ENCODE measurements around the gene GATM.
"Not testable (repeated sequence)": the region's sequence is repeated elsewhere in the genome, so short reads cannot be mapped to it uniquely, and the experiment has no call there.

GATM gene

DNA sequence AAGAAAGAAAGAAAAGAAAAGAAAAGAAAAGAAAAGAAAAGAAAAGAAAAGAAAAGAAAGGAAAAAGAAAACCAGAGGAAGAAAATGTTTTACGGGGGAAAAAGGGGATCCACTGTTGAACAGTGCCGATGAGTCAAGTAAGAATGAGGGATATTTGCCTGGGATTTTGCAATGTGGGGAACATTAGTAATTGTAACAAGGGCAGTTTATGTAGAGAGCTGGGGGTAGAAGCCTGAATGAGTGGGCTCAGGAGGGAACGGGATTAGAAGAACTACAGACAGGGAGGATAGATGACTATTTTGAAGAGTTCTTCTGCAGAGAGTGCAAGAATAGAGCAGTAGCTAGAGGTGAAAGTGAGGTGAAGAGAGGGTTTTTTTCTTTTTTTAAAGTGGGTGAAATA, 28.7 kb downstream of the GATM start:
- DNase-seq: no peak

- DNase-seq: no peak
Measured at GRCh38 chr15:45347989-45348388, 30.4 kb downstream of the GATM start.

GRCh38 chr15:45347033-45347432, 31.3 kb downstream of the GATM start:
- no peak for DNase-seq

GRCh38 chr15:45346381-45346780, 32.0 kb downstream of the GATM start:
- no peak for DNase-seq

DNA sequence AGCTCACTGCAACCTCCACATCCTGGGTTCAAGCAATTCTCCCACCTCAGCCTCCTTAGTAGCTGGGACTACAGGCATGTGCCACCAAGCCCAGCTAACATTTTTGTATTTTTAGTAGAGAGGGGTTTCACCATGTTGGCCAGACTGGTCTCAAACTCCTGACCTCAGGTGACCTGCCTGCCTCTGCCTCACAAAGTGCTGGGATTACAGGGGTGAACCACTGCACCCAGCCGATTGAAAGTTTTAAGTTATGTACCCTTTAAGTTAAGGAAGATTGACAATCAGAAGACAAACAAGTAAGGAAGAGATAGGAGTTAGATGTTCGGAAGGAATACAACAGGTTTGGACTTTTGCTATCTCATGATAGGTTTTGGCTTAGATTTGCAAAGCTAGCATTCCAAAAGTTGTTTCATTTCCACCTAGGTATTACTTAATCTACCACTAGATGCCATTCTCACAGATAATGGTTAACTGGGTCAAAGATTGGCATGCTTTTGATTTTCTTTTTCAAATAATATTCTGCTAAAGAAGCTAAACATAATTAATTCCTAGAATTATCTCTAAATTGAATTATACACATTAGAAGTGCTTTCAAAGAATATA, 35.0 kb downstream of the GATM start:
- DNase-seq: no peak

GRCh38 chr15:45341790-45342189, 36.6 kb downstream of the GATM start:
- no peak for DNase-seq

- DNase-seq: no peak
Measured at GRCh38 chr15:45340429-45340828, 37.9 kb downstream of the GATM start.

- DNase-seq: no peak
Measured at GRCh38 chr15:45338417-45338816, 39.9 kb downstream of the GATM start.

- DNase-seq: no peak
Measured at GRCh38 chr15:45337224-45337623, 41.1 kb downstream of the GATM start.

DNA sequence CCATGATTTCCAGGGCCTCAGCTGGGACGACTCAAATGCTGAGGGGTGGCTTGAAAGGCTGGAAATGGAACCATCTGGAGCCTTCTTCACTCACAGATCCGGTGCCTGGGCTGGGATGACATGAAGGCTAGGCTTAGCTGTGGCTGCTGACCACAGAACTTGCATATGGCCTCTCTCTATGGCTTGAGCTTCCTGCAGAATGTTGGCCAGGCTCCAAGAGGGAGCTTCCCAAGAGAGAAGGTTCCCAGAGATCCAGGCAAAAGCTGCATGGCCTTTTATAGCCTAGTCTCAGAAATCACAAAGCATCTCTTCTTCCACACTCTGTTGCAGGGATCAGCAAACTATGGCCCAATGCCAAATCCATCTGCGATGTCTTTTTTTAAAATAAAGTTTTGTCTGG, 44.8 kb downstream of the GATM start:
- no peak for DNase-seq

- DNase-seq: no peak
Measured at GRCh38 chr15:45332694-45333093, 45.6 kb downstream of the GATM start.

DNA sequence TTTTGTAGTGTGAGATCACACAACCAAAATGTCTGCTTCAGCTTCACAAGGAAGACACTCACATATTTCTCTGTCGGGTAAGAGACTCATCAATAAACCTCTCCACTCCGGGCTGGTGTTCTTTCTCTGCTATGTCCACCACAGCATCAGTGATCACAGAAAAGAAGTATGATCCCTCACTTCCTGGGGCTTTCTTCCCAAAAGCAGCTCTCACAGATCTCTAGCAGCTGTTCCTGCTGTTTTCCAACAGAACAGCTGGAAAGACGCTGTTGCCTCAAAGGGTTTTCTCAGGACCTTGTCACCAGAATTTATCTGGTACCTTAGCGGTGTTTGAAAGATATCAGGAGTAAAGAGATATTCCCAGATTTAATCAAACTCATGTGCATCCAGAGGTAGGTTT, 46.4 kb downstream of the GATM start:
- DNase-seq: no peak

DNA sequence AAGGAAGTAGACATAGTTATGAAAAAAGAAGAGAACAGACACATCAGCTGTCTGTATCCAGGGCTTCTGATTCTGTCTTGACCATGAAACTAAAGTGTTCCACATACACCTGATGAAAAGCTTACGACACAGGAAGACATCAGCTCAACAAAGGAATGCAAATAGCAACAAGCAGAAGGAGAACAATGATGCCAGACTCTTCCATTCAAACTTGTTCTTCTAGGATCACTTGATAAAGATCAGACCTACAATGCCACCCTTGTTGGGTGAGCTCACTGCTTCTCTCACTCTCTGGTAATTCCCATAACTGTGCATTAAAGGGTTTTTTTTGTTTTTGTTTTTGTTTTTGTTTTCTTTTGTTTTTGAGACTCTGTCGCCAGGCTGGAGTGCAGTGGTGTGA, 49.7 kb downstream of the GATM start:
- no peak for DNase-seq

GRCh38 chr15:45326741-45327140, 51.6 kb downstream of the GATM start:
- peak; percentile 14 for DNase-seq

- no peak for DNase-seq
Measured at GRCh38 chr15:45326280-45326679, 52.1 kb downstream of the GATM start.

DNA sequence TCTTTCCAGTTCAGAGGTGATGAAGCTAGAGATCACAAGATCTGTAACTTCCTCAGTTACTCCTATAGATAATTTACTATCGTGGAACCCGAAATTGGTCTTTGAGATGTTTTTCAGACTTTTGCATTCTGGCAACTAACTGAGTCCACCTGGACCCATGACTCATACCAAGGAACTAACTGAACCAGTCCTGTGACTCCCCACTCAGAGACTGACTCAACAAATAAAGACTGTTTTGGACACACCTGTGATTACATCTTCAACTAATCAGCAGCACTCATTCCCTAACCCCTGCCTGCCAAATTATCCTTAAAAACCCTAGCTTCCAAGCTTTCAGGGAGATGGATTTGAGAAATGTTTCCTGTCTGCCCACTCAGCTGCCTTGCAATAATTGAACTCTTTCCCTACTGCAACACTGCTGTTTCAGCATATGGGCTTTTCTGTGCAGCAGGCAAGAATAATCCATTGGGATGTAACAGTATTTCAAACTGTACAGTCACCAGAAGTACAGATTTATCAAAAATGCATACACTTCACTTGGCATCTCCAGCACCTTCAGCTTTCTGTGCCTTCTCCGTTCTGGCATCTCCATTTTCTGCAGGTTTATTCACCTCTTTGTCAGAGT, 57.7 kb downstream of the GATM start:
- DNase-seq: no peak

- no peak for DNase-seq
Measured at GRCh38 chr15:45319472-45320214, 58.7 kb downstream of the GATM start.

GRCh38 chr15:45314960-45315359, 63.4 kb downstream of the GATM start:
- DNase-seq: no peak

DNA sequence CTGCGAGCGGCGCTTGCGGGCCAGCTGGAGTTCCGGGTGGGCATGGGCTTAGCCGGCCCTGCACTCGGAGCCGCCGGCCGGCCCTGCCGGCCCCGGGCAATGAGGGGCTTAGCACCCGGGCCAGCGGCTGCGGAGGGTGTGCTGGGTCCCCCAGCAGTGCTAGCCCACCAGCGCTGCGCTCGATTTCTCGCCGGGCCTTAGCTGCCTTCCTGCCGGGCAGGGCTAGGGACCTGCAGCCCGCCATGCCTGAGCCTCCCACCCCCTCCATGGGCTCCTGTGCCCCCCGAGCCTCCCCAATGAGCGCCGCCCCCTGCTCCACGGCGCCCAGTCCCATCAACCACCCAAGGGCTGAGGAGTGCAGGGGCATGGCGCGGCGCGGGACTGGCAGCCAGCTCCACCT, 64.2 kb downstream of the GATM start:
- not testable (repeated sequence) for DNase-seq

Measured in retina (tissue), 1 donor.